ENCODE data around the gene OR2B3.

The OR2B3 gene

GRCh38 chr6:29097803-29098202 is 10.7 kb upstream of the OR2B3 start:
- H2BK12ac ChIP-seq (ENCODE audit: low read length), result no peak overlapping the region
- no peak overlapping the region for H3K9ac ChIP-seq (ENCODE audit: low read depth, low read length, poor library complexity)
- H3K18ac ChIP-seq (ENCODE audit: low read length), result no peak overlapping the region
- WGBS, 2 donors (ENCODE audit: extremely low coverage in 2 of 2, insufficient read length in 2 of 2, insufficient replicate concordance in 1 of 2), result no CpG with 5 or more reads among the region's 1 CpG
- H2BK120ac ChIP-seq (ENCODE audit: low read depth, low read length), result no peak overlapping the region
- H3K4ac ChIP-seq (ENCODE audit: low read length), result no peak overlapping the region
- H3K4me1 ChIP-seq (ENCODE audit: control insufficient read depth in 2 of 2, insufficient read depth in 1 of 2, low read depth in 1 of 2, low read length in 2 of 2), result no peaks in the 10 kb centered on the region
- H2AFZ ChIP-seq (ENCODE audit: low read length), result no peak overlapping the region
- H3K23ac ChIP-seq (ENCODE audit: low read depth, low read length, poor library complexity), result no peak overlapping the region
- H4K8ac ChIP-seq (ENCODE audit: low read depth, low read length), result no peak overlapping the region
- no peak overlapping the region for H2AK5ac ChIP-seq (ENCODE audit: low read depth, low read length)
- no peak overlapping the region for H3K4me3 ChIP-seq (ENCODE audit: low read length in 2 of 2)
- H4K91ac ChIP-seq (ENCODE audit: low read depth, low read length, poor library complexity), result no peak overlapping the region
- H3K9me3 ChIP-seq (replicated peaks in 1 of 2; ENCODE audit: control insufficient read depth in 2 of 2, insufficient read depth in 1 of 2, low read depth in 1 of 2, low read length in 2 of 2), result no peaks in the 10 kb centered on the region
- DNase-seq (ENCODE audit: low spot score), result no peak
- H3K14ac ChIP-seq (ENCODE audit: low read length), result no peak overlapping the region
- H2BK5ac ChIP-seq (ENCODE audit: low read length), result no peak overlapping the region
- H3K36me3 ChIP-seq (replicated peaks in 1 of 2; ENCODE audit: control insufficient read depth in 2 of 2, insufficient read depth in 2 of 2, low read length in 2 of 2), result no peaks in the 10 kb centered on the region
- no peak overlapping the region for H3K4me2 ChIP-seq (ENCODE audit: insufficient read depth, low read length, poor library complexity, severe bottlenecking)
- H3K27me3 ChIP-seq (ENCODE audit: control insufficient read depth in 3 of 3, insufficient read depth in 3 of 3, low read depth in 1 of 3, low read length in 3 of 3), result no peaks in the 10 kb centered on the region
- no peak overlapping the region for H2BK15ac ChIP-seq (ENCODE audit: low read length)
- H3K79me1 ChIP-seq (ENCODE audit: low read depth, low read length), result no peaks in the 10 kb centered on the region
- H3K27ac ChIP-seq (replicated peaks; ENCODE audit: low read length), result no peak overlapping the region

GRCh38 chr6:29092957-29093356 is 5.8 kb upstream of the OR2B3 start:
- Histone ChIP-seq H3K4ac (ENCODE audit: low read length) (no peak overlapping the region), H2AFZ (ENCODE audit: low read length) (no peak overlapping the region), H2AK5ac (ENCODE audit: low read depth, low read length) (no peak overlapping the region), H3K4me3 (ENCODE audit: low read length in 2 of 2) (no peak overlapping the region), H3K79me1 (ENCODE audit: low read depth, low read length) (no peaks in the 10 kb centered on the region), H4K8ac (ENCODE audit: low read depth, low read length) (no peak overlapping the region), H2BK12ac (ENCODE audit: low read length) (no peak overlapping the region), H3K4me1 (ENCODE audit: control insufficient read depth in 2 of 2, insufficient read depth in 1 of 2, low read depth in 1 of 2, low read length in 2 of 2) (no peaks in the 10 kb centered on the region), H2BK120ac (ENCODE audit: low read depth, low read length) (no peak overlapping the region), H3K9ac (ENCODE audit: low read depth, low read length, poor library complexity) (no peak overlapping the region), H3K27me3 (ENCODE audit: control insufficient read depth in 3 of 3, insufficient read depth in 3 of 3, low read depth in 1 of 3, low read length in 3 of 3) (no peaks in the 10 kb centered on the region), H3K14ac (ENCODE audit: low read length) (no peak overlapping the region), H2BK15ac (ENCODE audit: low read length) (no peak overlapping the region), H3K23ac (ENCODE audit: low read depth, low read length, poor library complexity) (no peak overlapping the region), H3K18ac (ENCODE audit: low read length) (no peak overlapping the region), H3K36me3 (replicated peaks in 1 of 2; ENCODE audit: control insufficient read depth in 2 of 2, insufficient read depth in 2 of 2, low read length in 2 of 2) (no peaks in the 10 kb centered on the region), H2BK5ac (ENCODE audit: low read length) (no peak overlapping the region), H3K9me3 (replicated peaks in 1 of 2; ENCODE audit: control insufficient read depth in 2 of 2, insufficient read depth in 1 of 2, low read depth in 1 of 2, low read length in 2 of 2) (no peaks in the 10 kb centered on the region), H3K4me2 (ENCODE audit: insufficient read depth, low read length, poor library complexity, severe bottlenecking) (no peak overlapping the region), H3K27ac (replicated peaks; ENCODE audit: low read length) (no peak overlapping the region), H4K91ac (ENCODE audit: low read depth, low read length, poor library complexity) (no peak overlapping the region)
- no CpG with 5 or more reads among the region's 3 CpGs for WGBS, 2 donors (ENCODE audit: extremely low coverage in 2 of 2, insufficient read length in 2 of 2, insufficient replicate concordance in 1 of 2)
- DNase-seq (ENCODE audit: low spot score), result no peak

DNA sequence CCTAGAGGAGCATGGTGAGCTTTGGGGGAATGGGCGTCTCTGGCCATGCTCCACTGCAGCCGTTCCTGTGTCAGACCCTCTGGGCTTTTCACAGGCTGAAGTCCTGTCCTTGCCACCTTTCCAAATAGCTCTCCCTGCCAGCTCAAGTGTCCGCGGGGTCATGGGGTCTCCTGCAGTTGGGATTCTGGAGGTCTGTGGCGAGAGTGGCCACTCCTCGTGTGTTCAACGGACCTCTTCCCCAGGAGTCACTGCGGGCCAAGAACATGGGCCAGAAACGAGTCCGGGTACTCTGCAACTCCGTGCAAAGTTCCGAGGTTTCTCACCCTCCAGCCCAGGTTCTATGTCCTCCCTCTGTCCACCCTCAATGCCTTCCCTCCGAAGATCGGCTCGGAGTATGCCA is 4.7 kb downstream of the OR2B3 start:
- Histone ChIP-seq H2BK5ac (ENCODE audit: low read length) (no peak overlapping the region), H3K4me2 (ENCODE audit: insufficient read depth, low read length, poor library complexity, severe bottlenecking) (no peak overlapping the region), H3K4me3 (ENCODE audit: low read length in 2 of 2) (no peak overlapping the region), H3K9me3 (replicated peaks in 1 of 2; ENCODE audit: control insufficient read depth in 2 of 2, insufficient read depth in 1 of 2, low read depth in 1 of 2, low read length in 2 of 2) (no peaks in the 10 kb centered on the region), H3K18ac (ENCODE audit: low read length) (no peak overlapping the region), H3K9ac (ENCODE audit: low read depth, low read length, poor library complexity) (no peak overlapping the region), H3K27me3 (ENCODE audit: control insufficient read depth in 3 of 3, insufficient read depth in 3 of 3, low read depth in 1 of 3, low read length in 3 of 3) (no peaks in the 10 kb centered on the region), H3K27ac (replicated peaks; ENCODE audit: low read length) (no peak overlapping the region), H2BK120ac (ENCODE audit: low read depth, low read length) (no peak overlapping the region), H2BK12ac (ENCODE audit: low read length) (no peak overlapping the region), H3K23ac (ENCODE audit: low read depth, low read length, poor library complexity) (no peak overlapping the region), H3K14ac (ENCODE audit: low read length) (no peak overlapping the region), H3K79me1 (ENCODE audit: low read depth, low read length) (no peaks in the 10 kb centered on the region), H3K36me3 (replicated peaks in 1 of 2; ENCODE audit: control insufficient read depth in 2 of 2, insufficient read depth in 2 of 2, low read length in 2 of 2) (no peaks in the 10 kb centered on the region), H3K4ac (ENCODE audit: low read length) (no peak overlapping the region), H2BK15ac (ENCODE audit: low read length) (no peak overlapping the region), H4K91ac (ENCODE audit: low read depth, low read length, poor library complexity) (no peak overlapping the region), H2AK5ac (ENCODE audit: low read depth, low read length) (no peak overlapping the region), H3K4me1 (ENCODE audit: control insufficient read depth in 2 of 2, insufficient read depth in 1 of 2, low read depth in 1 of 2, low read length in 2 of 2) (no peaks in the 10 kb centered on the region), H4K8ac (ENCODE audit: low read depth, low read length) (no peak overlapping the region), H2AFZ (ENCODE audit: low read length) (no peak overlapping the region)
- no CpG with 5 or more reads among the region's 15 CpGs for WGBS, 2 donors (ENCODE audit: extremely low coverage in 2 of 2, insufficient read length in 2 of 2, insufficient replicate concordance in 1 of 2)
- no peak for DNase-seq (ENCODE audit: low spot score)

DNA sequence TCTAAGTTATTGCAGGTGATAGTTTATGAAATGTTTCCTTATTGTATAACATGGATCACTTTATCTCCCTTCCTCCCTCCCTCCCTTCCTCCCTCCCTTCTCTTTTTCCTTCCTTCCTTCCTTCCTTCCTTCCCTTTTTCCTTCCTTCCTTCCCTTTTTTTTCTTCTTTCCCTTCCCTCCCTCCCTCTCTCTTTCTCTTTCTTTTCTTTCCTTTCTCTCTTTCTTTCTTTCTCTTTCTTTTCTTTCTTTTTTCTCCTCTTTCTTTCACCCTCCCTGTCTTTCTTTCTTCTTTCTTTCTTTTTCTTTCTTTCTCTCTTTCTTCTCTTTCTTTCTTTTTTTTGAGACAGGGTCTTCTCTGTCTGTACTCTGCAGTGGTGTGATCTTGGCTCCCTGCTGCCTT is 5.8 kb downstream of the OR2B3 start:
- Histone ChIP-seq H4K91ac (ENCODE audit: low read depth, low read length, poor library complexity) (no peak overlapping the region), H3K23ac (ENCODE audit: low read depth, low read length, poor library complexity) (no peak overlapping the region), H3K4ac (ENCODE audit: low read length) (no peak overlapping the region), H3K18ac (ENCODE audit: low read length) (no peak overlapping the region), H3K36me3 (replicated peaks in 1 of 2; ENCODE audit: control insufficient read depth in 2 of 2, insufficient read depth in 2 of 2, low read length in 2 of 2) (no peaks in the 10 kb centered on the region), H3K4me2 (ENCODE audit: insufficient read depth, low read length, poor library complexity, severe bottlenecking) (no peak overlapping the region), H2BK120ac (ENCODE audit: low read depth, low read length) (no peak overlapping the region), H3K79me1 (ENCODE audit: low read depth, low read length) (no peaks in the 10 kb centered on the region), H4K8ac (ENCODE audit: low read depth, low read length) (no peak overlapping the region), H3K27me3 (ENCODE audit: control insufficient read depth in 3 of 3, insufficient read depth in 3 of 3, low read depth in 1 of 3, low read length in 3 of 3) (no peaks in the 10 kb centered on the region), H2BK12ac (ENCODE audit: low read length) (no peak overlapping the region), H3K4me3 (ENCODE audit: low read length in 2 of 2) (no peak overlapping the region), H2BK5ac (ENCODE audit: low read length) (no peak overlapping the region), H3K9me3 (replicated peaks in 1 of 2; ENCODE audit: control insufficient read depth in 2 of 2, insufficient read depth in 1 of 2, low read depth in 1 of 2, low read length in 2 of 2) (no peaks in the 10 kb centered on the region), H3K27ac (replicated peaks; ENCODE audit: low read length) (no peak overlapping the region), H2BK15ac (ENCODE audit: low read length) (no peak overlapping the region), H3K4me1 (ENCODE audit: control insufficient read depth in 2 of 2, insufficient read depth in 1 of 2, low read depth in 1 of 2, low read length in 2 of 2) (no peaks in the 10 kb centered on the region), H3K14ac (ENCODE audit: low read length) (no peak overlapping the region), H2AK5ac (ENCODE audit: low read depth, low read length) (no peak overlapping the region), H3K9ac (ENCODE audit: low read depth, low read length, poor library complexity) (no peak overlapping the region), H2AFZ (ENCODE audit: low read length) (no peak overlapping the region)
- DNase-seq (ENCODE audit: low spot score), result no peak
